ENCODE data around the gene P2RY6. TPM values are rescaled to one million over a fixed set of nuclear protein-coding genes. Genes with fewer than 3 reads are reported as not detected.

P2RY6 gene
- total RNA-seq, 2 experiments from 2014 or later = not detected

GRCh38 chr11:73291781-73292524, 19.8 kb downstream of the P2RY6 start:
- ChIA-PET CTCF (interaction anchor here (1.1 to 1.3 kb wide), 2 partner anchors 9 to 59 kb away, joined by 3 read pairs; no protein-coding TSS in a partner anchor), POLR2A (no interaction called here)
- no peak overlapping the region for H3K4me3 Mint-ChIP-seq

GRCh38 chr11:73292525-73292894, 20.4 kb downstream of the P2RY6 start:
- ChIA-PET CTCF (interaction anchor here (1.1 to 1.3 kb wide), 2 partner anchors 10 to 58 kb away, joined by 3 read pairs; no protein-coding TSS in a partner anchor), POLR2A (no interaction called here)
- Mint-ChIP-seq H3K27ac (no peak overlapping the region), H3K4me1 (peaks cover 18% of the 10 kb centered on the region), H3K27me3 (peaks cover 6% of the 10 kb centered on the region), H3K4me3 (no peak overlapping the region), H3K36me3 (ENCODE audit: low read depth) (no peaks in the 10 kb centered on the region), H3K9me3 (no peaks in the 10 kb centered on the region)
- DNase-seq = no peak

More at GRCh38 chr11:73291781-73292524, 19.8 kb downstream of the P2RY6 start:
- peaks cover 6% of the 10 kb centered on the region for H3K27me3 Mint-ChIP-seq
- no peak for DNase-seq
- H3K4me1 Mint-ChIP-seq = peaks cover 18% of the 10 kb centered on the region
- H3K27ac Mint-ChIP-seq = no peak overlapping the region
- no peaks in the 10 kb centered on the region for H3K36me3 Mint-ChIP-seq (ENCODE audit: low read depth)
- H3K9me3 Mint-ChIP-seq = no peaks in the 10 kb centered on the region

GRCh38 chr11:73293356-73293936, 21.3 kb downstream of the P2RY6 start:
- peaks cover 11% of the 10 kb centered on the region for H3K4me1 Mint-ChIP-seq
- H3K4me3 Mint-ChIP-seq = no peak overlapping the region
- peaks cover 6% of the 10 kb centered on the region for H3K27me3 Mint-ChIP-seq
- H3K36me3 Mint-ChIP-seq (ENCODE audit: low read depth) = no peaks in the 10 kb centered on the region
- H3K27ac Mint-ChIP-seq = no peak overlapping the region
- DNase-seq = no peak
- CTCF ChIA-PET = interaction anchor here (1.1 to 1.9 kb wide), 3 partner anchors 13 to 57 kb away, joined by 3 to 9 read pairs (median 3); no protein-coding TSS in a partner anchor
- POLR2A ChIA-PET = no interaction called here
- no peaks in the 10 kb centered on the region for H3K9me3 Mint-ChIP-seq

GRCh38 chr11:73294604-73295003, 22.5 kb downstream of the P2RY6 start:
- no peak for DNase-seq
- Mint-ChIP-seq H3K27me3 (peaks cover 6% of the 10 kb centered on the region), H3K4me1 (no peaks in the 10 kb centered on the region), H3K4me3 (no peak overlapping the region), H3K9me3 (no peaks in the 10 kb centered on the region), H3K27ac (no peak overlapping the region), H3K36me3 (ENCODE audit: low read depth) (no peaks in the 10 kb centered on the region)
- ChIA-PET CTCF (interaction anchor here (0.7 to 1.9 kb wide), 8 partner anchors 10 to 791 kb away, joined by 3 to 9 read pairs (median 3); no protein-coding TSS in a partner anchor), POLR2A (no interaction called here)

GRCh38 chr11:73295241-73295995, 23.3 kb downstream of the P2RY6 start:
- Mint-ChIP-seq H3K27ac (no peak overlapping the region), H3K36me3 (ENCODE audit: low read depth) (no peaks in the 10 kb centered on the region), H3K4me3 (no peak overlapping the region), H3K4me1 (no peaks in the 10 kb centered on the region), H3K27me3 (peaks cover 8% of the 10 kb centered on the region), H3K9me3 (no peaks in the 10 kb centered on the region)
- DNase-seq = peak; percentile 84
- CTCF ChIA-PET = interaction anchor here (0.7 to 1.9 kb wide), 6 partner anchors 9 to 792 kb away, joined by 3 to 9 read pairs (median 3); no protein-coding TSS in a partner anchor
- POLR2A ChIA-PET = no interaction called here

GRCh38 chr11:73295996-73296318, 23.8 kb downstream of the P2RY6 start:
- Mint-ChIP-seq H3K4me3 (no peak overlapping the region), H3K4me1 (no peaks in the 10 kb centered on the region)

GRCh38 chr11:73296501-73297230, 24.5 kb downstream of the P2RY6 start:
- Mint-ChIP-seq H3K27me3 (peaks cover 8% of the 10 kb centered on the region), H3K36me3 (ENCODE audit: low read depth) (no peaks in the 10 kb centered on the region), H3K4me3 (no peak overlapping the region), H3K9me3 (no peaks in the 10 kb centered on the region), H3K4me1 (no peaks in the 10 kb centered on the region), H3K27ac (no peak overlapping the region)
- DNase-seq = no peak
- CTCF ChIA-PET = interaction anchor here (0.8 to 1.4 kb wide), 3 partner anchors 10 to 18 kb away, joined by 3 to 6 read pairs (median 3); no protein-coding TSS in a partner anchor
- POLR2A ChIA-PET = no interaction called here

More at GRCh38 chr11:73295996-73296318, 23.8 kb downstream of the P2RY6 start:
- peaks cover 8% of the 10 kb centered on the region for H3K27me3 Mint-ChIP-seq
- DNase-seq = no peak
- POLR2A ChIA-PET = no interaction called here
- H3K9me3 Mint-ChIP-seq = no peaks in the 10 kb centered on the region
- no peak overlapping the region for H3K27ac Mint-ChIP-seq
- CTCF ChIA-PET = interaction anchor here (1.5 kb wide), 1 partner anchor 39 kb away, joined by 3 read pairs; no protein-coding TSS in a partner anchor
- H3K36me3 Mint-ChIP-seq (ENCODE audit: low read depth) = no peaks in the 10 kb centered on the region

- no peak overlapping the region for H3K27ac Mint-ChIP-seq
- H3K4me3 Mint-ChIP-seq = no peak overlapping the region
- H3K36me3 Mint-ChIP-seq (ENCODE audit: low read depth) = no peaks in the 10 kb centered on the region
- CTCF ChIA-PET = interaction anchor here (0.8 to 1.9 kb wide), 6 partner anchors 9 to 96 kb away, joined by 3 to 6 read pairs (median 4); no protein-coding TSS in a partner anchor
- peaks cover 5% of the 10 kb centered on the region for H3K27me3 Mint-ChIP-seq
- H3K9me3 Mint-ChIP-seq = no peaks in the 10 kb centered on the region
- no peak for DNase-seq
- no peaks in the 10 kb centered on the region for H3K4me1 Mint-ChIP-seq
- POLR2A ChIA-PET = no interaction called here
Measured at GRCh38 chr11:73297231-73297590, 25.1 kb downstream of the P2RY6 start.

- ChIA-PET POLR2A (no interaction called here), CTCF (interaction anchor here (0.8 to 2.4 kb wide), 7 partner anchors 9 to 95 kb away, joined by 3 to 7 read pairs (median 5); no protein-coding TSS in a partner anchor)
- H3K9me3 Mint-ChIP-seq = no peaks in the 10 kb centered on the region
- no peak overlapping the region for H3K4me3 Mint-ChIP-seq
- no peak overlapping the region for H3K27ac Mint-ChIP-seq
- H3K36me3 Mint-ChIP-seq (ENCODE audit: low read depth) = no peaks in the 10 kb centered on the region
- peaks cover 4% of the 10 kb centered on the region for H3K27me3 Mint-ChIP-seq
- no peak for DNase-seq
- no peaks in the 10 kb centered on the region for H3K4me1 Mint-ChIP-seq
Measured at GRCh38 chr11:73297702-73298101, 25.6 kb downstream of the P2RY6 start.

- Mint-ChIP-seq H3K27me3 (peaks cover 9% of the 10 kb centered on the region), H3K4me1 (no peaks in the 10 kb centered on the region), H3K9me3 (no peaks in the 10 kb centered on the region), H3K36me3 (ENCODE audit: low read depth) (no peaks in the 10 kb centered on the region), H3K4me3 (no peak overlapping the region), H3K27ac (no peak overlapping the region)
- ChIA-PET CTCF (interaction anchor here (0.6 to 2.4 kb wide), 7 partner anchors 8 to 772 kb away, joined by 3 to 7 read pairs (median 5); partner anchors contain the start of gene ARHGEF17), POLR2A (no interaction called here)
- no peak for DNase-seq
Measured at GRCh38 chr11:73298233-73298632, 26.1 kb downstream of the P2RY6 start.

- H3K27ac Mint-ChIP-seq = no peak overlapping the region
- ChIA-PET POLR2A (no interaction called here), CTCF (interaction anchor here (0.8 to 2.4 kb wide), 3 partner anchors 13 to 36 kb away, joined by 3 to 7 read pairs (median 4); no protein-coding TSS in a partner anchor)
- H3K27me3 Mint-ChIP-seq = peaks cover 9% of the 10 kb centered on the region
- no peak overlapping the region for H3K4me3 Mint-ChIP-seq
- no peaks in the 10 kb centered on the region for H3K36me3 Mint-ChIP-seq (ENCODE audit: low read depth)
- no peaks in the 10 kb centered on the region for H3K9me3 Mint-ChIP-seq
- no peak for DNase-seq
- H3K4me1 Mint-ChIP-seq = no peaks in the 10 kb centered on the region
Measured at GRCh38 chr11:73299751-73300150, 27.6 kb downstream of the P2RY6 start.

Data from activated CD4-positive, alpha-beta T cell treated with anti-CD3 and anti-CD28 coated beads, Interleukin-2, amount 10 ng/mL, durations not matched to agents 7 days and 5 days (primary cell).